Skeletal muscle tissue (tissue), 4 donors: Measurements from ENCODE around the gene AP3D1. TPM values are rescaled to one million over a fixed set of nuclear protein-coding genes. Genes with fewer than 3 reads are reported as not detected.
"Not testable (repeated sequence)": the region's sequence is repeated elsewhere in the genome, so short reads cannot be mapped to it uniquely, and the experiment has no call there.

ENCODE experiments used
- H3K27ac ChIP-seq: one replicate; pipeline ENCODE4 v1.7.0; 2013; ENCODE audit warnings: mild to moderate bottlenecking, low read depth, low read length, inconsistent platforms
- H3K27me3 ChIP-seq, 3 donors: one replicate each; pipeline ENCODE4 v1.7.0; 2013; ENCODE audit warnings: low read length in 3 of 3; ENCODE audit not compliant: control insufficient read depth in 3 of 3, insufficient read depth in 3 of 3
- H3K36me3 ChIP-seq, 3 donors: one replicate each; pipeline ENCODE4 v1.7.0; 2013; ENCODE audit warnings: low read length in 3 of 3; ENCODE audit not compliant: control insufficient read depth in 3 of 3, insufficient read depth in 3 of 3
- H3K4me1 ChIP-seq, 3 donors: one replicate each; pipeline ENCODE4 v1.7.0; 2013; ENCODE audit warnings: low read length in 3 of 3, mild to moderate bottlenecking in 3 of 3; ENCODE audit not compliant: control insufficient read depth in 3 of 3, insufficient read depth in 3 of 3
- H3K4me3 ChIP-seq, 3 donors: one replicate each; pipeline ENCODE4 v1.7.0; 2013; ENCODE audit warnings: low read length in 3 of 3
- H3K9ac ChIP-seq, 3 donors: one replicate each; pipeline ENCODE4 v1.7.0; 2013; ENCODE audit warnings: low read length in 3 of 3, mild to moderate bottlenecking in 3 of 3, moderate library complexity in 2 of 3, low read depth in 1 of 3
- H3K9me3 ChIP-seq, 3 donors: one replicate each; pipeline ENCODE4 v1.7.0; 2013; ENCODE audit warnings: low read length in 3 of 3; ENCODE audit not compliant: control insufficient read depth in 3 of 3
- total RNA-seq: library from RNA; depleted of rRNA; stranded (reverse); fragments of >200 nt; gene quantifications from one replicate; pipeline ENCODE4 v1.2.3, GENCODE V29; 2014
- donor health status: Osteomylitis.

Gene AP3D1
- total RNA-seq, 1 donor from 2014 or later, result 33.4 TPM

DNA sequence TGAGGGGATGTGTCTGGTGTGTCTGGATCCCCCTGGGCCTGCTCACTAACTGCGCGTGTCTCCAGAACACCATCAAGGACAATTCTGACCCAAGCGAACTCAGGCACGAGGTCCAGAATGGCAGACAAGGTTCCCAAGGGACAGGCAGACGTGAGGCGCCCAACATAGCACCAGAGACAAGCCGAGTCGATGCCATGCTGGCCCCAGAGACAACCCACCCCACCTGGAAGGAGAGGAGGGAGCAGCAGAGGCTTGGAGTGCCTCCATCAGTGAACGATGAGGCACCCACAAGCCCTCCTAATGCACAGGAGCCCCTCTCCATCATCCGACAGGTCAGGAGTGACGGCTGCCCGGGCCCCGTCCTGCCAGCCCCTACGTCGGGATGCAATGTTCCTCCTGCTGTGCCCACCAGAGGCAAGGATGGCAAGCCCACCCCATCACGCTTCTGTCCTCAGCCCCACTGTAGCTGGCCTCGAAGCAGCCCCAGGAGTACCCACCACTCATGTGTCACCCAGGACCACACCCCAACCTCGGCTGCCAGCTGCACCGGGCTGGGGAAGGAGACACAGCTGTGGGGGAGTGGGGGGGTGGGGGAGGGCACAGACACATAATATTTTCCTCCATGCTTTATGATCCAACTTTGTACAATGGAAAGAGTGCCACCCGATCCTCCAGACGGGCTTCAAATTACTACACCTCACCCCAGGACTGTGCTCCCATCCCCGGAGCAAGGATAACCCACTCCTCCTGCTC, 11.8 kb downstream of the AP3D1 start:
- Histone ChIP-seq H3K4me3 (no peak overlapping the region), H3K9me3 (no peaks in the 10 kb centered on the region), H3K9ac (peak overlapping the region in 1 of 3 donors; percentile 25), H3K36me3 (peaks cover 18 to 26% (median 21%) of the 10 kb centered on the region in 3 donors), H3K4me1 (peaks cover 14 to 31% (median 25%) of the 10 kb centered on the region in 3 donors), H3K27ac (no peak overlapping the region), H3K27me3 (no peaks in the 10 kb centered on the region)

DNA sequence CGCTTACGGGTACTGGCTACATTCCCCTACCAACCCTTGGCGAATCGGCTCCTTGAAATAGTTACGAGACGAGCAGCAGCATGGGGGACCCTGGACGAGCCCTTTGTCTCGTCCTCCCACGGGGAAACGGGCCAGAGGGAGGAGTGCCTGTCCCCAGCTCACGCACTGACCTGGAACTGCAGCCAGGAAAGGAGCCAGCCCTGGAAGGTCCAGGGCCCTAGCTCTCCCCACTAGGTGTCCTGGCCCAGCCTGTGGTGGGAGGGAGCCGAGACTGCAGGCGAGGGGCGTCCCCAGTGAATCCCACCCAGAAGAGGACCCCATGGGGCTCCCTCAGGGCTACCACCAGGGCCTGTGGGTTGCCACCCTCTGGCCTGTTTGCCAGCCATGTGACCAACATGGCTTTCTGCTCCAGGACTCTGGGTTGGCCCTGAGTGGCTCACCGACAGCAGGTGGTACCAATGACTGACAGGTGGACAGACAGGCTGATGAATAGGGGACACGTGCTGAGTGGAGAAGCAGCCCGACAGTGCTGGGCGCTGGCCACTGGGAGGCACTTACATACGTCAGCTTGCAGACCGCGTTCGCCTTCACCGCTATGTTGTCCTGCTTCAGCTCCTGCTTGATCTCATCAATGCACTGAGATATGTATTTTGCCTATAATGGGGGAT, 13.2 kb downstream of the AP3D1 start:
- Histone ChIP-seq H3K27me3 (no peaks in the 10 kb centered on the region), H3K9me3 (no peaks in the 10 kb centered on the region), H3K9ac (peak overlapping the region in 1 of 3 donors; percentile 57), H3K27ac (peak overlapping the region; percentile 38), H3K4me3 (no peak overlapping the region), H3K4me1 (peaks cover 14 to 31% (median 25%) of the 10 kb centered on the region in 3 donors), H3K36me3 (peaks cover 19 to 26% (median 23%) of the 10 kb centered on the region in 3 donors)

DNA sequence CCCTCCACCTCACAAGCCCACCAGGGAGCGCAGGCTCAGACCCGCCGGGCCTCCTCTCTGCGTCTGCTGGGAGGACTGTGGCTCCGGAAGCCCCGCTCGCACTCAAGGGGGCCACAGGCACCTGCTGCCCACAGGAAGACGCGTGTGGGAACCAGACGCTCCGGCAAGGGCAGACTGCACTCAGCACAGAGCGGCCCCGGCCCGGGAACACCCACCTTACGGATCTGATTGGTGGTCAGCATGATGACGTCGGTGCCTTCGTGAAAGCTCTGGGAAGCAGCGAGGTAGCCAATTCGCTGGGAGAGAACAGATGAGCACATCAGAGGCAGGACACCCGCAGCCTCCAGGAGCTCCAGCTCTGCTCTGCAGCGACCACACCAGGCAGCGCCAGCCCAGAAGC, 14.6 kb downstream of the AP3D1 start:
- peaks cover 33 to 37% (median 37%) of the 10 kb centered on the region in 3 donors for H3K36me3 ChIP-seq
- H3K4me1 ChIP-seq, result peaks cover 14 to 31% (median 25%) of the 10 kb centered on the region in 3 donors

DNA sequence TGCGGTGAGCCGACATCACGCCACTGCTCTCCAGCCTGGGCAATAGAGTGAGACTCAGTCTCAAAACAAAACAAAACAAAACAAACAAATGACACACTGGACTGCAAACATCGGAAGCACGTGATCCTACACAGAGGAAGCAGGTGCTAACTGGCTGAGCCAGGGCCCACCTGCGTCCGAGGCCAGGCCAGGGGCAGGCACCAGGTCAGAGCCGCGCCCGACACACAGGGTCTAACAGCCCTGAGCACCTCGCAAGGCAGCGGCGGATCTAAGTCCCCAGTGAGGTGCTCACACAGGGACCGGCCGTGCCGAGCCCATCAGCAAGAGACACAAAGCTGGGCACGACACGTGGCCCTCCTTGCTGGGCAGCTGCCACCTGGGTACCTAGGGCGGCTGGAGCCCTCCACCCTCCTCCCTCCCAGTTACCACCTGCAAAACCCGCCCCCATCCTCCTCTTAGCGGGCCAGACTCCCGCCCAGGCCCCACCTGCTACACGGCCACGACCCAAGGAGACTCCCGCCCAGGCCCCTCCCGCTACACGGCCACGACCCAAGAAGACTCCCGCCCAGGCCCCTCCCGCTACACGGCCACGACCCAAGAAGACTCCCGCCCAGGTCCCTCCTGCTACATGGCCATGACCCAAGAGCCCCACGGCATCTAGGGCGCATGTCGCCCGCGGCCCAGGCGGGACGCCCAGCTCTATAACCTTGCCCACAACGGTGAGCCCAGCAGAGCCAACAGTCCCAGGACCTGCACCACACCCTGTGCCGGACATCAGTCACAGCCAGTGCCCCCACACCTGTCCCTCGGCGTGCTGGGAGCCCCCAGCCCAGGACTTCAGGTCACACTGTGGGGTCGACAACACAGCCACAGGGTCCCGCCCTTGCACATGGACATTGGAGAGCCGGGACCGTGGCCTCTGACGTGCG, 15.6 kb downstream of the AP3D1 start:
- Histone ChIP-seq H3K4me3 (no peak overlapping the region), H3K36me3 (peaks cover 40 to 42% (median 41%) of the 10 kb centered on the region in 3 donors), H3K9me3 (no peaks in the 10 kb centered on the region), H3K4me1 (peaks cover 14 to 31% (median 25%) of the 10 kb centered on the region in 3 donors), H3K27ac (no peak overlapping the region), H3K9ac (no peak overlapping the region), H3K27me3 (no peaks in the 10 kb centered on the region)

More for the DNA sequence above, 14.6 kb downstream of the AP3D1 start:
- no peak overlapping the region for H3K9ac ChIP-seq
- H3K27me3 ChIP-seq, result no peaks in the 10 kb centered on the region
- H3K9me3 ChIP-seq, result no peaks in the 10 kb centered on the region
- no peak overlapping the region for H3K4me3 ChIP-seq
- H3K27ac ChIP-seq, result no peak overlapping the region

DNA sequence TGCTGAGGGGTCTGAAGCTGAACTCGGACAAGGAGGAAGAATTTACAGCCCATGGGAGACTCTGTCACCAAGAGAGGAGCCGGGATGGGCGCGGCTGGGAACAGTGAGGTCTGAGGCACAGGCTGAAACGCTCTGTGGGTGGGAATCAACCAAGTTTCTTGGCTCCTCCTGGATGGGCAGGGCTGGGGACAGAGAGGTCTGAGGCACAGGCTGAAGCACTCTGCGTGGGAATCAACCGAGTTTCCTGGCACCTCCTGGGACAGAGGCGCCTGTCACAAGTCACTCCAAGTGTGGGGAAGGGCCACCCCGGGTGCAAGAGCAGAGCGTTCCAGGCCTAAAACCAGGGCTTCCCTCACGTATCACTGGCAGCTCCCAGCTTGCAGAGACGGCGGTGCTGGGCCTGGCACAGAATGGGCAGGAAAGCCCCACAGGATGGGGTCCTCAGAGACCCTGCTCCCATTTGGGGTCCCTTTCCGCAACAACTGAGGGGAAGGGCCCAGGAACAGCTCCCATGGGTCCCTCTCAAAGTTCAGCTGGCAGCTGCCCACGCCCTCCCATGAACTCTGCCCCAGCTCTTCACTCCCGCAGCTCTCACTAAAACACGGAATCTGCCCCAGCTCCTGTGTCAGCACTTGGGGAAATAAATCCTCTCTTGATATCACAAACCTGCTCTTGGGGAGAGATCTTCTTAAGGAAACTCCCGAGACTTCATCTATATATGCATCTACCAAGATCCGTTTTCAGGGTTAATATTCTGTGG, 18.5 kb downstream of the AP3D1 start:
- peaks cover 50 to 53% (median 53%) of the 10 kb centered on the region in 3 donors for H3K36me3 ChIP-seq
- H3K27me3 ChIP-seq, result no peaks in the 10 kb centered on the region
- no peak overlapping the region for H3K9ac ChIP-seq
- no peak overlapping the region for H3K27ac ChIP-seq
- H3K9me3 ChIP-seq, result no peaks in the 10 kb centered on the region
- peaks cover 2 to 8% (median 8%) of the 10 kb centered on the region in 3 donors for H3K4me1 ChIP-seq
- H3K4me3 ChIP-seq, result no peak overlapping the region

DNA sequence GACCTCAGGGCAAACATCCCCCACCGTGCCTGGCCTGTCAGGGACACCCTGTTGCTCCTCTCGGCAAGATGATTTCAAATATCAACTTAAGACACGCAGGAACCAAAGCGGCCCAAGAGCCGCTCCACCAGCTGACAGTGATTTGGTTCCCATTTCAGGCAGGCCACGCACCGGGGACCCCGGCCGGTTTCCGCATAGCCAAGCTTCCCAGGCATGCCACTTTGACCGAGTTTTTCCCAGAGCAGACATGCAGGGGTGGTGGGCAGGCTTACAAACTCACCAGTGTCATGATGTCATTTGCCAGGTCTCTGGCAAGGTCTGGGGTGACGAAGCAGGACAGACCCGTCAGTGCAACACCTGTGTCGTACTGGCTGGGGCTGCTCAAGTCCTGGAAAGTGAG, 19.2 kb downstream of the AP3D1 start:
- H3K9ac ChIP-seq, result no peak overlapping the region
- no peak overlapping the region for H3K27ac ChIP-seq
- peaks cover 50 to 56% (median 55%) of the 10 kb centered on the region in 3 donors for H3K36me3 ChIP-seq
- no peak overlapping the region for H3K4me3 ChIP-seq
- H3K4me1 ChIP-seq, result peaks cover 0 to 3% (median 3%) of the 10 kb centered on the region in 3 donors
- H3K9me3 ChIP-seq, result no peaks in the 10 kb centered on the region
- no peaks in the 10 kb centered on the region for H3K27me3 ChIP-seq

DNA sequence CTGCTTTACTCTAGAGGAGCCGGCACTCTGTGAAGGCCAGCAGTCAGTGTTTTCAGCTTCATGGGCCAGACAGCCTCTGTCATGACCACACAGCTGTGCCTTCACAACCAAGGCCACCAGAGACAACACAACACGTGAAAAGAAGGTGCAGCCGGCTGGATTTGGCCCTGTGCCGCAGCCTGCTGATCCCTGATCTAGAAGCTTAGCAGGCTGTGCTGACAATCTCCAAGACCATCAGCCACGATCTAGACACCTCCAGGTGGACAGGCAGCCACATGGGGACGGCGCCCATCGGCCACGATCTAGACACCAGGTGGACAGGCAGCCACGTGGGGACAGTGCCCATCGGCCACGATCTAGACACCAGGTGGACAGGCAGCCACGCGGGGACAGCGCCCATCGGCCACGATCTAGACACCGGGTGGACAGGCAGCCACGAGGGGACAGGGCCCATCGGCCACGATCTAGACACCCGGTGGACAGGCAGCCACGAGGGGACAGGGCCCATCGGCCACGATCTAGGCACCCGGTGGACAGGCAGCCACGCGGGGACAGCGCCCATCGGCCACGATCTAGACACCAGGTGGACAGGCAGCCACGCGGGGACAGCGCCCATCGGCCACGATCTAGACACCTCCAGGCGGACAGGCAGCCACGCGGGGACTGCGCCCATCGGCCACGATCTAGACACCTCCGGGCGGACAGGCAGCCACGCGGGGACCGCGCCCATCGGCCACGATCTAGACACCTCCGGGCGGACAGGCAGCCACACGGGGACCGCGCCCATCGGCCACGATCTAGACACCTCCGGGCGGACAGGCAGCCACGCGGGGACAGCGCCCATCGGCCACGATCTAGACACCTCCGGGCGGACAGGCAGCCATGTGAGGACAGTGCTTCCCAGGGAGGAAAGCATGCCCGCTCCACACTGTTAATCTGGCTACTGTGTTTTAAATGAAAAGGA, 20.1 kb downstream of the AP3D1 start:
- H3K27me3 ChIP-seq, H3K4me1 ChIP-seq, H3K4me3 ChIP-seq, H3K9me3 ChIP-seq, H3K9ac ChIP-seq, H3K27ac ChIP-seq: not testable (repeated sequence)
- H3K36me3 ChIP-seq, result peaks cover 50 to 55% (median 54%) of the 10 kb centered on the region in 3 donors

DNA sequence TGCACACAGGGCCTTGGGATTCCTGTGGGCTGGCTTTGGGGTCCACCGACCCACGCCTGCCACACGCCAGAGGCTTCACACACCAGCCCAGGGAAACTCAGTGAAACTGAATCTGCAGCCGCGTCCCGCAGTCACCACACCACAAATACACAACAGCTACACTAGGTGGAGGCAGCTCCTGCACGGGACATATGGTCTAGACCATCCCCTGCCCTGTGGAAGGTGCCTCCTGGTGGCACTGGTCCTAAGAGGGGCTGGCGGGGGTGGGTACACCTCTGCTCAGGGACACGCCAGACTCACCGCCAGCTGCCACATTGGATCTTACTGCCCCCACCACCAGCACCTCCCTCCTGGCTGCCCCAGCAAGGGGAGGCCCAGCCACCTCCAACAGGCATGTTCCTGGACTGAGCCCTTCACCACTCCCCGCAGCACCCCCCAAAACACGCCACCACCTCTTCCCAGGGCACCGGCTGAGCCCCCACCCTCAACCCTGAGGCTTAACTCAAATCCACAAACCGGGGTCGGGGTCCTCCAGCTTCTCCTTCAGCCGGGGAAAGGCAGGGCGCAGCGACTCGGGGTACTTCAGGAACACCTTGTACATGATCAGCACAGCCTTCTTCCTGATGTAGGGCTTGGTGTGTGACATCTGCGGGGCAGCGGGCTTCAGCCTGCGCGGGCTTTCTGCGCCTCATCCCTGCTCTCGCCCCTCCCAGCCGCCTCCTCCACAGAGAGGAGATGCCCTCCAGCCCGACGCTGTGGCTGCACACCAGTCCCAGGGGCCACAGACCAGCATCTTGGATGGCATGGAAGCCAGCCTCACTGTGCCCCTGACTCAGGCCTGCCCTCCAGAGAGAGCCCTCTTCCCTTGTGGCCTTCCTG, 21.2 kb downstream of the AP3D1 start:
- peaks cover 0 to 3% (median 3%) of the 10 kb centered on the region in 3 donors for H3K4me1 ChIP-seq
- no peaks in the 10 kb centered on the region for H3K9me3 ChIP-seq
- no peaks in the 10 kb centered on the region for H3K27me3 ChIP-seq
- H3K9ac ChIP-seq, result no peak overlapping the region
- peaks cover 47 to 56% (median 52%) of the 10 kb centered on the region in 3 donors for H3K36me3 ChIP-seq
- no peak overlapping the region for H3K27ac ChIP-seq
- H3K4me3 ChIP-seq, result no peak overlapping the region
